Rectal smooth muscle tissue (tissue), 1 donor: ENCODE data around the gene RAB37.

Experiments
- H3K27ac ChIP-seq: one replicate; pipeline ENCODE4 v1.7.0; 2013; ENCODE audit warnings: low read depth, low read length, inconsistent platforms
- H3K27me3 ChIP-seq: one replicate; pipeline ENCODE4 v1.7.0; 2013; ENCODE audit warnings: low read length; ENCODE audit not compliant: control insufficient read depth, insufficient read depth
- H3K36me3 ChIP-seq: one replicate; pipeline ENCODE4 v1.7.0; 2013; ENCODE audit warnings: low read length; ENCODE audit not compliant: control insufficient read depth, insufficient read depth
- H3K4me1 ChIP-seq: one replicate; pipeline ENCODE4 v1.7.0; 2013; ENCODE audit warnings: low read length; ENCODE audit not compliant: control insufficient read depth, insufficient read depth
- H3K4me3 ChIP-seq: one replicate; pipeline ENCODE4 v1.7.0; 2013; ENCODE audit warnings: low read length
- H3K9ac ChIP-seq: one replicate; pipeline ENCODE4 v1.7.0; 2013; ENCODE audit warnings: low read length

Gene RAB37

DNA sequence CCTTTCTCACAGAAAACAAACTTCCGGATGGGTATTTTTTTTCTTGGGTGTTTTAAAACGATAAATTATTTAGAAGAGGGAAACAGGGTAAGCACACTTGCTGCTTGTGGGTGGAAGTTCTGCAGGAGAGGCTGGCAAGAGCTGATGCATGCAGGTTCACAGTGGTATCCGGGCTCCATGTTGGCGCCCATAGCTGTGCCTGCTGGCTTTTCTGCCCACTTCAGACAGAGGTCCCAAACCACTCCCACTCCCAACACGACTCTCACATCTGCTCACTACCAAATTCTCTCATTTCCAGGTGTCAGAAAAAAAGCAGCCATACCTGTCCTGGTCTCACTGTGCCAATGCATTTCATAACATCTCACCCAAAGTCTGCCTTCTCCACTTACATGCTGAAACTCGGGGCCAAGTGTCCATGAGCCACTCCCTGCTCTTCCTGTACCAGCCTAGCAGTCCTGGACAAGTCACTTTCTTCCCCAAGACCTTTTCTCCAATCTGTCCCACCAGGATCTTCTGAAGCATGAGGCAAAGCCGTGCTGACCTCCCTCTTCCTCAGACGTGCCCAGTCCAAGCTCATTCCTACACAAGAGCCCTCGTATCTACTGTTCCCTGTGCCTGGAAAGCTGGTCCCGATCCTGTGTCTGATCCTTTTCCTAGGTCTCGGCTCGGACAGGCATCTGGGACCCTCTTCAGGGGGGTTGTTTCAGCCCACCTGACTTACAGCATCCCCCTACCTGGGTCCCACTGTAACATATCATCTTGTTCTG, 25.8 kb upstream of the RAB37 start:
- H3K9ac ChIP-seq = no peak overlapping the region
- H3K4me1 ChIP-seq = no peaks in the 10 kb centered on the region
- H3K27me3 ChIP-seq = no peaks in the 10 kb centered on the region
- no peaks in the 10 kb centered on the region for H3K36me3 ChIP-seq
- H3K4me3 ChIP-seq = no peak overlapping the region
- H3K27ac ChIP-seq = no peak overlapping the region

DNA sequence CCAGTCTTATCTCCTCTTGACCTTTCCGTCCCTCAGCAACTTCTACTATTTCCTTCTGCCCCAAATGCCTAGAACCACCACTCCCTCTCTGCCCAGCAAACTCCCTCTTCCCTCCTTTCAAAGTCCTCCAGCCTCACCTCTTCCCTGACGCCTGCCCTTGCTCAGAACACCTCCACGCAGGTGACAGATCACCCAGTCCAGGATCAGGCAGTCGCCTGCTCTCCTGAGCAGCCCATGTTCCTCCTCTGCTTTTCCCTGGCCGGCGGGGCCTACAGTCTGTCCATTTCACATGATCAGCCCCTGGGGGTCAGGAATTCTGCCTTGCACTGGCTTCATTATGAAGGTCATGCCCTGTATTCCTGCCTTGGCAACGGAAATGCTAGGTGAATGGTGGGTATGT, 24.8 kb upstream of the RAB37 start:
- H3K9ac ChIP-seq = no peak overlapping the region
- H3K27me3 ChIP-seq = no peaks in the 10 kb centered on the region
- H3K4me3 ChIP-seq = no peak overlapping the region
- H3K4me1 ChIP-seq = no peaks in the 10 kb centered on the region
- no peak overlapping the region for H3K27ac ChIP-seq
- no peaks in the 10 kb centered on the region for H3K36me3 ChIP-seq

- H3K27ac ChIP-seq = no peak within 1 kb of the TSS
- H3K4me3 ChIP-seq = no peak within 1 kb of the TSS
- H3K27me3 ChIP-seq = no peaks in the 10 kb centered on the region
- no peak within 1 kb of the TSS for H3K9ac ChIP-seq
- no peaks in the 10 kb centered on the region for H3K36me3 ChIP-seq
- H3K4me1 ChIP-seq = no peaks in the 10 kb centered on the region
These were observed 24.3 kb upstream of the RAB37 start, which contains the start of gene CD300LF for GRCh38 chr17:74712756-74713155. TSS of gene CD300LF (minus strand) at chr17:74712923. CDS start at chr17:74712866, 57 bp downstream.

- no peak overlapping the region for H3K9ac ChIP-seq
- no peaks in the 10 kb centered on the region for H3K27me3 ChIP-seq
- no peaks in the 10 kb centered on the region for H3K4me1 ChIP-seq
- H3K4me3 ChIP-seq = no peak overlapping the region
- H3K27ac ChIP-seq = no peak overlapping the region
- no peaks in the 10 kb centered on the region for H3K36me3 ChIP-seq
These were observed 23.8 kb upstream of the RAB37 start for GRCh38 chr17:74713171-74713755.

GRCh38 chr17:74715144-74715543, 21.9 kb upstream of the RAB37 start:
- Histone ChIP-seq H3K4me1 (no peaks in the 10 kb centered on the region), H3K36me3 (no peaks in the 10 kb centered on the region), H3K4me3 (no peak overlapping the region), H3K9ac (no peak overlapping the region), H3K27ac (no peak overlapping the region), H3K27me3 (no peaks in the 10 kb centered on the region)

GRCh38 chr17:74720506-74720905, 16.6 kb upstream of the RAB37 start:
- H3K9ac ChIP-seq = no peak overlapping the region
- H3K27me3 ChIP-seq = no peaks in the 10 kb centered on the region

GRCh38 chr17:74722782-74723181, 14.3 kb upstream of the RAB37 start:
- Histone ChIP-seq H3K4me3 (no peak overlapping the region), H3K9ac (no peak overlapping the region), H3K4me1 (no peaks in the 10 kb centered on the region), H3K27ac (no peak overlapping the region), H3K36me3 (no peaks in the 10 kb centered on the region), H3K27me3 (no peaks in the 10 kb centered on the region)

More at GRCh38 chr17:74720506-74720905, 16.6 kb upstream of the RAB37 start:
- no peak overlapping the region for H3K4me3 ChIP-seq
- H3K4me1 ChIP-seq = no peaks in the 10 kb centered on the region
- no peaks in the 10 kb centered on the region for H3K36me3 ChIP-seq
- no peak overlapping the region for H3K27ac ChIP-seq

DNA sequence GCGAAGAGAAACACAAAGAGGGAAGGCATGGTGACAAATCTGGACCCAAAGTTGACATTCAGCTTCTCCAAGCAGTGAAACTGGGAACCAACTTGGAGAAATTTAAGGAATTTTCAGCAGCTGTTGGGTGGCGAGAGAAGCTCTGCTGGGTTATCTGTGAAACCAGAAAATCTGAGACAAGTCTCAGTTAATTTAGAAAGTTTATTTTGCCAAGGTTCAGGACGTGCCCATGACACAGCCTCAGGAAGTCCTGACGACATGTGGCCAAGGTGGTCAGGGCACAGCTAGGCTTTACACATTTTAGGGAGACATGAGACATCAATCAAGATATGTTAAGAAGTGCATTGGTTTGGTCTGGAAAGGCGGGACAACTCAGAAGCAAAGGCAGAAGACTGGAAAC, 13.2 kb upstream of the RAB37 start:
- H3K27ac ChIP-seq = no peak overlapping the region
- no peaks in the 10 kb centered on the region for H3K36me3 ChIP-seq
- no peaks in the 10 kb centered on the region for H3K4me1 ChIP-seq
- H3K9ac ChIP-seq = no peak overlapping the region
- no peak overlapping the region for H3K4me3 ChIP-seq
- no peaks in the 10 kb centered on the region for H3K27me3 ChIP-seq

- Histone ChIP-seq H3K4me3 (no peak overlapping the region), H3K27ac (no peak overlapping the region), H3K9ac (no peak overlapping the region), H3K4me1 (no peaks in the 10 kb centered on the region), H3K27me3 (no peaks in the 10 kb centered on the region), H3K36me3 (no peaks in the 10 kb centered on the region)
These were observed 11.9 kb upstream of the RAB37 start for GRCh38 chr17:74725111-74725510.

- Histone ChIP-seq H3K27me3 (peaks cover 6% of the 10 kb centered on the region), H3K9ac (no peak overlapping the region), H3K27ac (no peak overlapping the region), H3K36me3 (no peaks in the 10 kb centered on the region), H3K4me3 (no peak overlapping the region), H3K4me1 (no peaks in the 10 kb centered on the region)
These were observed 8.9 kb upstream of the RAB37 start for GRCh38 chr17:74728033-74728701.

- no peaks in the 10 kb centered on the region for H3K4me1 ChIP-seq
- H3K4me3 ChIP-seq = no peak overlapping the region
- H3K27ac ChIP-seq = no peak overlapping the region
- H3K9ac ChIP-seq = no peak overlapping the region
- peaks cover 6% of the 10 kb centered on the region for H3K27me3 ChIP-seq
- no peaks in the 10 kb centered on the region for H3K36me3 ChIP-seq
These were observed 8.4 kb upstream of the RAB37 start for GRCh38 chr17:74728702-74729075.

GRCh38 chr17:74729368-74729767, 7.7 kb upstream of the RAB37 start:
- no peak overlapping the region for H3K27ac ChIP-seq
- H3K4me1 ChIP-seq = no peaks in the 10 kb centered on the region
- no peak overlapping the region for H3K4me3 ChIP-seq

More at GRCh38 chr17:74729368-74729767, 7.7 kb upstream of the RAB37 start:
- peaks cover 6% of the 10 kb centered on the region for H3K27me3 ChIP-seq
- H3K9ac ChIP-seq = no peak overlapping the region
- H3K36me3 ChIP-seq = no peaks in the 10 kb centered on the region
